Measurements from ENCODE around the gene GATAD2A. TPM values are rescaled to one million over a fixed set of nuclear protein-coding genes. Genes with fewer than 3 reads are reported as not detected.

The GATAD2A gene
- total and polyA plus RNA-seq, 2 of the 8 experiments (the other 6 are each of a cell fraction or from before 2014, with no cell fraction given), result 38.4 to 205 TPM

- TF ChIP-seq TBP (IDR thresholded peaks at IDR 0.05; ENCODE audit: low read depth, low read length), result no peak
- TF ChIP-seq NANOG (IDR thresholded peaks at IDR 0.05; ENCODE audit: insufficient read depth, low read depth, low read length, poor library complexity, severe bottlenecking), result no peak
- TF ChIP-seq POLR2AphosphoS5 (IDR thresholded peaks at IDR 0.05; ENCODE audit: low read depth, low read length), result no peak
- TF ChIP-seq CHD1 (IDR thresholded peaks at IDR 0.05; ENCODE audit: low read depth, low read length), result no peak
- no peak for TF ChIP-seq SIX5 (IDR thresholded peaks at IDR 0.05; ENCODE audit: low read depth, low read length)
- no peak for TF ChIP-seq GTF2F1 (IDR thresholded peaks at IDR 0.05; ENCODE audit: borderline replicate concordance, low read depth, low read length)
- TF ChIP-seq SAP30 (IDR thresholded peaks at IDR 0.05; ENCODE audit: insufficient read depth, insufficient replicate concordance, low read length), result peak; percentile 60
- TF ChIP-seq HDAC2 (IDR thresholded peaks at IDR 0.05; ENCODE audit: borderline replicate concordance in 1 of 2, low read depth in 2 of 2, low read length in 2 of 2), result 0 out of 4 replicates have a peak, but pooled peaks of 1 of the 2 experiments have one; percentile 23
- peak; percentile 61 for TF ChIP-seq MAX (IDR thresholded peaks at IDR 0.05)
- no peak for TF ChIP-seq RXRA (IDR thresholded peaks at IDR 0.05; ENCODE audit: insufficient read depth, low read depth, low read length)
- TF ChIP-seq SIRT6 (IDR thresholded peaks at IDR 0.05; ENCODE audit: low read length), result no peak
- no peak for TF ChIP-seq BCL11A (IDR thresholded peaks at IDR 0.05; ENCODE audit: low read depth in 2 of 2, low read length in 2 of 2)
- TF ChIP-seq HDAC6 (IDR thresholded peaks at IDR 0.05; ENCODE audit: low read depth, low read length), result no peak
- no peak for TF ChIP-seq BACH1 (IDR thresholded peaks at IDR 0.05; ENCODE audit: low read length)
- 0 out of 2 replicates have a peak, but pooled peaks have one; percentile 60 for TF ChIP-seq RBBP5 (IDR thresholded peaks at IDR 0.05; ENCODE audit: borderline replicate concordance, low read depth, low read length)
- TF ChIP-seq SRF (IDR thresholded peaks at IDR 0.05; ENCODE audit: low read depth, low read length), result no peak
- TF ChIP-seq ASH2L (IDR thresholded peaks at IDR 0.05; ENCODE audit: low read length), result peak; percentile 53
- no peak for TF ChIP-seq CBX8 (IDR thresholded peaks at IDR 0.05; ENCODE audit: borderline replicate concordance, low read depth, low read length)
- no peak for TF ChIP-seq TAF7 (optimal IDR thresholded peaks at IDR 0.05; ENCODE audit: borderline replicate concordance, low read depth, low read length)
- TF ChIP-seq SP4 (IDR thresholded peaks at IDR 0.05; ENCODE audit: low read length), result 0 out of 2 replicates have a peak, but pooled peaks have one; percentile 56
- TF ChIP-seq RFX5 (IDR thresholded peaks at IDR 0.05; ENCODE audit: borderline replicate concordance, low read depth, low read length), result no peak
- no peak for TF ChIP-seq GABPA (IDR thresholded peaks at IDR 0.05; ENCODE audit: borderline replicate concordance, insufficient read depth, low read length)
- no peak for TF ChIP-seq CEBPB (IDR thresholded peaks at IDR 0.05; ENCODE audit: low read depth, low read length)
- TF ChIP-seq SUZ12 (IDR thresholded peaks at IDR 0.05; ENCODE audit: low read length), result no peak
Observed at GRCh38 chr19:19461671-19462622, 56.5 kb downstream of the GATAD2A start (continued).

All from H1 (cell line).